Tibial nerve (tissue), 4 donors: Measurements from ENCODE around the gene PHF3. TPM values are rescaled to one million over a fixed set of nuclear protein-coding genes. Genes with fewer than 3 reads are reported as not detected.

Experiments
- DNase-seq, 2 donors: peaks; one replicate each; pipeline ENCODE4 v3.0.0-alpha.2; 2019; ENCODE audit warnings: low spot score in 2 of 2
- H3K27ac ChIP-seq, 4 donors: fragments of 200-600 bp; sonication (generic) in 3 of 4; one replicate each; pipeline ENCODE4 v1.5.1; 2017 to 2019; ENCODE audit warnings: mild to moderate bottlenecking in 1 of 4
- H3K27me3 ChIP-seq, 2 donors: fragments of 200-600 bp; sonication (generic) in 1 of 2; one replicate each; pipeline versions ENCODE4 v1.5.1 to v1.6.0; 2017 to 2019
- H3K36me3 ChIP-seq, 3 donors: fragments of 200-600 bp; sonication (generic); one replicate each; pipeline ENCODE4 v1.5.1; 2018 to 2019
- H3K4me1 ChIP-seq, 4 donors: fragments of 200-600 bp; sonication (generic) in 3 of 4; one replicate each; pipeline ENCODE4 v1.5.1; 2017 to 2019
- H3K4me3 ChIP-seq, 4 donors: fragments of 200-600 bp; sonication (generic) in 3 of 4; one replicate each; pipeline ENCODE4 v1.5.1; 2017 to 2019; ENCODE audit warnings: mild to moderate bottlenecking in 1 of 4, moderate library complexity in 1 of 4
- H3K9me3 ChIP-seq, 4 donors: fragments of 200-600 bp; sonication (generic) in 3 of 4; one replicate each; pipeline ENCODE4 v1.5.1; 2017 to 2019
- CTCF ChIP-seq, 5 experiments: fragments of 200-600 bp in 3 of 5; fragments of 450-650 bp in 2 of 5; sonication (generic) in 3 of 5; IDR thresholded peaks; one replicate each; pipeline ENCODE4 v1.5.1; 2016 to 2019; ENCODE audit warnings: antibody characterized with exemption in 5 of 5, mild to moderate bottlenecking in 3 of 5, moderate library complexity in 2 of 5
- EP300 ChIP-seq, 2 donors: sonication (generic); formaldehyde crosslinking; IDR thresholded peaks; one replicate each; pipeline ENCODE4 v1.6.1; 2017; ENCODE audit warnings: antibody characterized with exemption in 2 of 2, mild to moderate bottlenecking in 1 of 2
- POLR2A ChIP-seq, 2 donors: fragments of 450-650 bp; IDR thresholded peaks; one replicate each; pipeline ENCODE4 v1.6.1; 2017; ENCODE audit warnings: antibody characterized with exemption in 2 of 2, mild to moderate bottlenecking in 2 of 2, moderate library complexity in 2 of 2
- WGBS, 2 donors: methylation state at CpG; one replicate each; pipeline ENCODE4 v1.1.5; 2018; 5-methylcytosine and 5-hydroxymethylcytosine counted together
- total RNA-seq, 4 donors: library from RNA; depleted of rRNA; stranded (reverse); fragments of >200 nt; gene quantifications; one replicate each; pipeline ENCODE4 v1.1.0, GENCODE V29; 2016

Gene PHF3
- total RNA-seq, 4 donors from 2014 or later, result 59.1 to 75.3 (median 69.9) TPM

GRCh38 chr6:63630466-63630865 lies 5.1 kb upstream of the PHF3 start:
- Histone ChIP-seq H3K27ac (no peak overlapping the region), H3K36me3 (no peaks in the 10 kb centered on the region), H3K9me3 (no peaks in the 10 kb centered on the region), H3K27me3 (no peaks in the 10 kb centered on the region), H3K4me1 (peaks cover 0 to 9% (median 0%) of the 10 kb centered on the region in 4 donors), H3K4me3 (no peak overlapping the region)
- DNase-seq, result no peak
- WGBS, 2 donors, result 59 to 75% methylated on average over 1 of the region's 1 CpG
- no peak for TF ChIP-seq EP300 (IDR thresholded peaks at IDR 0.05)
- no peak for TF ChIP-seq POLR2A (IDR thresholded peaks at IDR 0.05)
- TF ChIP-seq CTCF (IDR thresholded peaks at IDR 0.05), result no peak

DNA sequence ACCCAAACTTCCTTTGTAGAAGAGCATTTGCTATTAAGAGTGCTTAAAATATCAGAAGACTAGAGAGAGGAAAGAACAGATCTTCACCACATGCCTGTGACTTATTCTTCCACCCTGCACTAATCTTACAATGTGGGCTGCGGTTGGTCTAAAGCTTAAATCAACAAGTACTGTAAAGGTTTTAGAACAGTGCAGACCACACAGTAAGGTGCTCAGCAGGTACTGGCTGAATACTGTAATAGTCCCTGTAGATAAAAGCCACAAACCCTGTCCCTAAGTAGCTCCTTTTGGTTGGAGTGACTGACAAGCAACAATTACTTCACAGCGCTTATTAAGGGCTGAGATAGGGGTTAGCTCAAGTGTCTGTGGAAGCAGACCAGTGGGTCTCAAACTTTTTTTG lies 972 bp upstream of the PHF3 start:
- H3K4me1 ChIP-seq, result peaks cover 0 to 35% (median 20%) of the 10 kb centered on the region in 4 donors
- no peaks in the 10 kb centered on the region for H3K36me3 ChIP-seq
- no peak overlapping the region for H3K4me3 ChIP-seq
- no peak for DNase-seq
- 18 to 34% methylated on average over 2 of the region's 2 CpGs for WGBS, 2 donors
- no peaks in the 10 kb centered on the region for H3K27me3 ChIP-seq
- no peaks in the 10 kb centered on the region for H3K9me3 ChIP-seq
- TF ChIP-seq EP300 (IDR thresholded peaks at IDR 0.05) (no peak), POLR2A (IDR thresholded peaks at IDR 0.05) (no peak), CTCF (IDR thresholded peaks at IDR 0.05) (no peak)
- peak overlapping the region in 3 of 4 donors; percentile 32 to 98 (median 97) for H3K27ac ChIP-seq

GRCh38 chr6:63635215-63635587 lies 401 bp upstream of the PHF3 start:
- TF ChIP-seq POLR2A (IDR thresholded peaks at IDR 0.05) (no peak), EP300 (IDR thresholded peaks at IDR 0.05) (no peak), CTCF (IDR thresholded peaks at IDR 0.05) (no peak)
- Histone ChIP-seq H3K4me1 (peaks cover 0 to 41% (median 26%) of the 10 kb centered on the region in 4 donors), H3K27me3 (no peaks in the 10 kb centered on the region), H3K4me3 (peak overlapping the region; percentile 74 to 99 (median 84)), H3K9me3 (no peaks in the 10 kb centered on the region), H3K36me3 (no peaks in the 10 kb centered on the region), H3K27ac (peak overlapping the region; percentile 88 to 98 (median 98))
- WGBS, 2 donors, result 2% methylated on average over 5 of the region's 5 CpGs
- DNase-seq, result no peak

- H3K4me3 ChIP-seq, result peak overlapping the region; percentile 74 to 99 (median 84)
- H3K9me3 ChIP-seq, result no peaks in the 10 kb centered on the region
- no peaks in the 10 kb centered on the region for H3K36me3 ChIP-seq
- peak; percentile 59 to 83 for DNase-seq
- TF ChIP-seq CTCF (IDR thresholded peaks at IDR 0.05) (no peak), EP300 (IDR thresholded peaks at IDR 0.05) (peak in 1 of 2 donors; percentile 22), POLR2A (IDR thresholded peaks at IDR 0.05) (no peak)
- peak overlapping the region; percentile 88 to 98 (median 98) for H3K27ac ChIP-seq
- peaks cover 0 to 54% (median 34%) of the 10 kb centered on the region in 4 donors for H3K4me1 ChIP-seq
- H3K27me3 ChIP-seq, result no peaks in the 10 kb centered on the region
- WGBS, 2 donors, result 0% methylated on average over 23 of the region's 23 CpGs
Observed at GRCh38 chr6:63636518-63637021, 968 bp downstream of the PHF3 start.

- Histone ChIP-seq H3K27me3 (no peaks in the 10 kb centered on the region), H3K27ac (peak overlapping the region in 1 of 4 donors; percentile 98), H3K9me3 (no peaks in the 10 kb centered on the region), H3K4me1 (peaks cover 0 to 67% (median 34%) of the 10 kb centered on the region in 4 donors), H3K36me3 (no peaks in the 10 kb centered on the region), H3K4me3 (peak overlapping the region in 2 of 4 donors; percentile 94 to 99)
- TF ChIP-seq EP300 (IDR thresholded peaks at IDR 0.05) (no peak), POLR2A (IDR thresholded peaks at IDR 0.05) (no peak), CTCF (IDR thresholded peaks at IDR 0.05) (no peak)
- no peak for DNase-seq
- WGBS, 2 donors, result 43 to 44% methylated on average over 2 of the region's 2 CpGs
Observed at GRCh38 chr6:63637865-63638445, 2.4 kb downstream of the PHF3 start.
